K562 (cell line): Measurements from ENCODE around the gene LRRC26. TPM values are rescaled to one million over a fixed set of nuclear protein-coding genes. Genes with fewer than 3 reads are reported as not detected.
A peak's percentile ranks its signal among the peaks of the same experiment; 100 is the strongest.

Experiments used
- BCOR ChIP-seq: fragments of 450-650 bp; IDR thresholded peaks from 2 replicates; pipeline ENCODE4 v1.6.1; 2016
- CBX3 ChIP-seq, 2 experiments: IDR thresholded peaks; 1 replicate in 1 of 2; 2 replicates in 1 of 2; pipeline ENCODE4 v1.6.1; 2012; ENCODE audit warnings: inconsistent platforms in 2 of 2, low read length in 2 of 2, borderline replicate concordance in 1 of 2, control low read depth in 1 of 2
- COPS2 ChIP-seq: fragments of 450-650 bp; conservative IDR thresholded peaks from 2 replicates; pipeline ENCODE4 v1.6.1; 2016; ENCODE audit warnings: mild to moderate bottlenecking, moderate library complexity
- CSDE1 ChIP-seq, 2 experiments: fragments of 450-650 bp; IDR thresholded peaks; 2 replicates each; pipeline ENCODE4 v1.6.1; 2016; ENCODE audit warnings: mild to moderate bottlenecking in 1 of 2
- DACH1 ChIP-seq: fragments of 450-650 bp; IDR thresholded peaks from 2 replicates; pipeline ENCODE4 v1.6.1; 2018; ENCODE audit not compliant: partially characterized antibody
- HMG20B ChIP-seq: fragments of 250-450 bp; sonication (Bioruptor Pico); IDR thresholded peaks from 2 replicates; pipeline ENCODE4 v1.5.0; 2021; ENCODE audit warnings: mild to moderate bottlenecking
- HNRNPL ChIP-seq: fragments of 200-400 bp; formaldehyde crosslinking; IDR thresholded peaks from 2 replicates; pipeline ENCODE4 v1.6.1; 2017; ENCODE audit warnings: low read depth, mild to moderate bottlenecking, low read length
- MAFF ChIP-seq: IDR thresholded peaks from 2 replicates; pipeline ENCODE4 v1.6.1; 2012; ENCODE audit warnings: low read length, improper control_type of control experiment
- MAFG ChIP-seq: fragments of 450-650 bp; conservative IDR thresholded peaks from 2 replicates; pipeline ENCODE4 v1.6.1; 2016; ENCODE audit warnings: missing genetic modification characterization, missing compliant biosample characterization
- NELFE ChIP-seq: IDR thresholded peaks from 2 replicates; pipeline ENCODE4 v1.6.1; 2011; ENCODE audit warnings: mild to moderate bottlenecking; ENCODE audit not compliant: insufficient read depth, insufficient read length
- NEUROD1 ChIP-seq: fragments of 150-350 bp; IDR thresholded peaks from 2 replicates; pipeline ENCODE4 v1.6.1; 2014; ENCODE audit warnings: borderline replicate concordance, low read length, low read depth; ENCODE audit not compliant: partially characterized antibody
- PTTG1 ChIP-seq: fragments of 450-650 bp; IDR thresholded peaks from 2 replicates; pipeline ENCODE4 v1.6.1; 2016; ENCODE audit warnings: low read depth, mild to moderate bottlenecking, missing genetic modification characterization, missing compliant biosample characterization
- SMARCE1 ChIP-seq: fragments of 450-650 bp; IDR thresholded peaks from 2 replicates; pipeline ENCODE4 v1.7.1; 2016; ENCODE audit warnings: mild to moderate bottlenecking
- SP1 ChIP-seq: sonication (generic); formaldehyde crosslinking; IDR thresholded peaks from 2 replicates; pipeline ENCODE4 v1.8.1; 2022; ENCODE audit warnings: mild to moderate bottlenecking, missing genetic modification reagents
- STAT5A ChIP-seq: IDR thresholded peaks from 2 replicates; pipeline ENCODE4 v1.6.1; 2012; ENCODE audit warnings: low read length, inconsistent platforms, borderline replicate concordance
- ZBED1 ChIP-seq: IDR thresholded peaks from 2 replicates; pipeline ENCODE4 v1.6.1; 2014
- ZEB2 ChIP-seq: fragments of 450-650 bp; IDR thresholded peaks from 2 replicates; pipeline ENCODE4 v1.6.1; 2016
- ZNF143 ChIP-seq: sonication (generic); formaldehyde crosslinking; IDR thresholded peaks from 2 replicates; pipeline ENCODE4 v1.9.0; 2022; ENCODE audit warnings: mild to moderate bottlenecking, missing genetic modification reagents
- ZNF311 ChIP-seq: fragments of 250-450 bp; sonication (Bioruptor Pico); IDR thresholded peaks from 2 replicates; pipeline ENCODE4 v1.4.0; 2020; ENCODE audit warnings: mild to moderate bottlenecking, moderate library complexity
- ZNF766 ChIP-seq: fragments of 200-800 bp; sonication (Bioruptor generic); conservative IDR thresholded peaks from 2 replicates; pipeline ENCODE4 v1.6.1; 2016; ENCODE audit warnings: missing genetic modification characterization, missing compliant biosample characterization
- polyA plus RNA-seq, 8 experiments: library from polyadenylated mRNA; depleted of rRNA in 4 of 8; stranded (reverse) in 5 of 8; unstranded in 3 of 8; fragments of >200 nt; fragmentation: Nextera tagmentation in 2 of 8; fragmentation: Illumina TruSeq in 1 of 8; extraction: Ambion mirVana in 2 of 8; extraction: Trizol in 1 of 8; gene quantifications; 2 replicates each; pipeline versions ENCODE4 v1.2.1 to v1.2.3, GENCODE V29; 2011 to 2014; ENCODE audit warnings: inconsistent platforms in 1 of 8, missing spikeins in 1 of 8
- total RNA-seq, 7 experiments: library from RNA; depleted of rRNA in 6 of 7; stranded (reverse); fragments of >200 nt in 6 of 7; fragmentation: Illumina TruSeq in 2 of 7; extraction: Trizol in 2 of 7; gene quantifications; 2 replicates each; pipeline versions ENCODE4 v1.2.1 to v1.2.3, GENCODE V29; 2011 to 2021; ENCODE audit warnings: low replicate concordance in 1 of 7
- TF ChIP-seq, protein P1 (sequence below): fragments of 250-450 bp; sonication (Bioruptor Pico); IDR thresholded peaks from 2 replicates; pipeline ENCODE4 v1.5.1; 2021; ENCODE audit warnings: mild to moderate bottlenecking
- TF ChIP-seq, protein P2 (sequence below): fragments of 250-450 bp; sonication (Bioruptor Pico); IDR thresholded peaks from 2 replicates; pipeline ENCODE4 v1.4.0; 2020
- TF ChIP-seq, protein P3 (sequence below): sonication (generic); formaldehyde crosslinking; IDR thresholded peaks from 2 replicates; pipeline ENCODE4 v1.8.0; 2022; ENCODE audit warnings: mild to moderate bottlenecking, missing genetic modification reagents
- TF ChIP-seq, protein P4 (sequence below): fragments of 450-650 bp; IDR thresholded peaks from one replicate; pipeline ENCODE4 v1.6.1; 2018; ENCODE audit warnings: mild to moderate bottlenecking, moderate library complexity; ENCODE audit not compliant: partially characterized antibody

The LRRC26 gene
- total and polyA plus RNA-seq, 9 of the 15 experiments (the other 6 are each of a cell fraction or from before 2014, with no cell fraction given) = not detected

DNA sequence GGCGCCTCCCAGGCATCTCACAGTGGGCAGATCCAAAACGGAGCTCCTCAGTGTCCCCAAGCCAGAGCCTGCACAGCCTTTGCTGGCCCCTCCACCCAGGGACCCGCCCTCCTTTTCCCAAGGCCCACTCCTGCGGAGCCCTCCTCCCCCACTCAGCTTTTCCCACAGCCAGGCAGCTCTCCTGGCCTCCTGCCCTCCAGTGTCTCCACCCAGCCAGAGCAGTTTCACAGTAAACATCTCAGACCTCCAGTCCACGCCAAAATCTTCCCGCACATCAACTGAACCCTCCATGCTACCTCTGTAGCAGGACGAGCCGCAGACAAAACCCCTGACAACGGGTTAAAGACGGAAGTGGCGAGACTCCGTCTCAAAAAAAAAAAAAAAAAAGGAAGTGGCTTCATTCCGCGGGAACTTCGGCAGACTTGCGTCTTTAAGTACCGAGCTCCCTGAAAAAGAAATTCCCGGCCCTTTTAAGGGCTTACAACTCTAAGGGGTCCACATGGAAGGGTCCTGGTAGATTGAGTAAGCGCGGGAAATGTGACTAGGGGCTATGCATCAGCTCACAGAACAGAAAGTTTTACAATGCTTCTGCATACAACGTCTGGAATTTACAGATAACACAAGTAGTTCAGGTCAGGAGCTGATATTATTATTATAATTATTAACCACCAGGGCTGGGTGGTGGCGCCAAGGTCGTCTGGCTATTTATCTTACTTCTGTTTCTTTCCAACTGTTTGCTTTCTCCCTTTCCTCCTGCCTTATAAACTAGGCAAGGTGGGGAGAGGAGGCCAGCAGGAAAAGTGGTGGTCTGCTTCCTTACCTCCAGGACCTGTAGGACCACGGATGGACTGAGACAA lies 42.3 kb downstream of the LRRC26 start (continued):
- no peak for TF ChIP-seq ZNF766 (CRISPR knock-in tag)
- peak in 1 of 2 experiments; percentile 11; a peak in 1 of 3 replicates for TF ChIP-seq CBX3 (IDR thresholded peaks at IDR 0.05; ENCODE audit: borderline replicate concordance in 1 of 2, low read length in 2 of 2)
- TF ChIP-seq ZEB2 = no peak
- TF ChIP-seq, protein P1, sequence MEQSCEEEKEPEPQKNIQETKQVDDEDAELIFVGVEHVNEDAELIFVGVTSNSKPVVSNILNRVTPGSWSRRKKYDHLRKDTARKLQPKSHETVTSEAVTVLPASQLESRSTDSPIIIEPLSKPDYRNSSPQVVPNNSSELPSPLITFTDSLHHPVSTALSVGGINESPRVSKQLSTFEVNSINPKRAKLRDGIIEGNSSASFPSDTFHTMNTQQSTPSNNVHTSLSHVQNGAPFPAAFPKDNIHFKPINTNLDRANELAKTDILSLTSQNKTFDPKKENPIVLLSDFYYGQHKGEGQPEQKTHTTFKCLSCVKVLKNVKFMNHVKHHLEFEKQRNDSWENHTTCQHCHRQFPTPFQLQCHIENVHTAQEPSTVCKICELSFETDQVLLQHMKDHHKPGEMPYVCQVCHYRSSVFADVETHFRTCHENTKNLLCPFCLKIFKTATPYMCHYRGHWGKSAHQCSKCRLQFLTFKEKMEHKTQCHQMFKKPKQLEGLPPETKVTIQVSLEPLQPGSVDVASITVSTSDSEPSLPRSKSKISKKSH = no peak
- peak; percentile 71 for TF ChIP-seq DACH1
- TF ChIP-seq SP1 (CRISPR knock-in tag) = no peak
- TF ChIP-seq MAFG (tag) = no peak
- TF ChIP-seq ZNF311 (CRISPR knock-in tag) = no peak
- TF ChIP-seq HMG20B (CRISPR knock-in tag) = no peak
- no peak for TF ChIP-seq ZNF143
- TF ChIP-seq NELFE = no peak
- TF ChIP-seq STAT5A = no peak
- no peak for TF ChIP-seq COPS2
- TF ChIP-seq, protein P2, sequence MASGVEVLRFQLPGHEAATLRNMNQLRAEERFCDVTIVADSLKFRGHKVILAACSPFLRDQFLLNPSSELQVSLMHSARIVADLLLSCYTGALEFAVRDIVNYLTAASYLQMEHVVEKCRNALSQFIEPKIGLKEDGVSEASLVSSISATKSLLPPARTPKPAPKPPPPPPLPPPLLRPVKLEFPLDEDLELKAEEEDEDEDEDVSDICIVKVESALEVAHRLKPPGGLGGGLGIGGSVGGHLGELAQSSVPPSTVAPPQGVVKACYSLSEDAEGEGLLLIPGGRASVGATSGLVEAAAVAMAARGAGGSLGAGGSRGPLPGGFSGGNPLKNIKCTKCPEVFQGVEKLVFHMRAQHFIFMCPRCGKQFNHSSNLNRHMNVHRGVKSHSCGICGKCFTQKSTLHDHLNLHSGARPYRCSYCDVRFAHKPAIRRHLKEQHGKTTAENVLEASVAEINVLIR = no peak
- TF ChIP-seq MAFF = no peak
- no peak for TF ChIP-seq NEUROD1
- TF ChIP-seq, protein P3, sequence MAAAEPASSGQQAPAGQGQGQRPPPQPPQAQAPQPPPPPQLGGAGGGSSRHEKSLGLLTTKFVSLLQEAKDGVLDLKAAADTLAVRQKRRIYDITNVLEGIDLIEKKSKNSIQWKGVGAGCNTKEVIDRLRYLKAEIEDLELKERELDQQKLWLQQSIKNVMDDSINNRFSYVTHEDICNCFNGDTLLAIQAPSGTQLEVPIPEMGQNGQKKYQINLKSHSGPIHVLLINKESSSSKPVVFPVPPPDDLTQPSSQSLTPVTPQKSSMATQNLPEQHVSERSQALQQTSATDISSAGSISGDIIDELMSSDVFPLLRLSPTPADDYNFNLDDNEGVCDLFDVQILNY (CRISPR knock-in tag) = no peak
- TF ChIP-seq CSDE1 (IDR thresholded peaks at IDR 0.05) = no peak
- no peak for TF ChIP-seq HNRNPL
- no peak for TF ChIP-seq ZBED1
- 0 out of 2 replicates have a peak, but pooled peaks have one; percentile 56 for TF ChIP-seq SMARCE1
- 0 out of 2 replicates have a peak, but pooled peaks have one; percentile 21 for TF ChIP-seq BCOR
- TF ChIP-seq, protein P4, sequence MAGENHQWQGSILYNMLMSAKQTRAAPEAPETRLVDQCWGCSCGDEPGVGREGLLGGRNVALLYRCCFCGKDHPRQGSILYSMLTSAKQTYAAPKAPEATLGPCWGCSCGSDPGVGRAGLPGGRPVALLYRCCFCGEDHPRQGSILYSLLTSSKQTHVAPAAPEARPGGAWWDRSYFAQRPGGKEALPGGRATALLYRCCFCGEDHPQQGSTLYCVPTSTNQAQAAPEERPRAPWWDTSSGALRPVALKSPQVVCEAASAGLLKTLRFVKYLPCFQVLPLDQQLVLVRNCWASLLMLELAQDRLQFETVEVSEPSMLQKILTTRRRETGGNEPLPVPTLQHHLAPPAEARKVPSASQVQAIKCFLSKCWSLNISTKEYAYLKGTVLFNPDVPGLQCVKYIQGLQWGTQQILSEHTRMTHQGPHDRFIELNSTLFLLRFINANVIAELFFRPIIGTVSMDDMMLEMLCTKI = no peak
- TF ChIP-seq PTTG1 = no peak
